ENCODE data around the gene RPN2.

RPN2 gene

DNA sequence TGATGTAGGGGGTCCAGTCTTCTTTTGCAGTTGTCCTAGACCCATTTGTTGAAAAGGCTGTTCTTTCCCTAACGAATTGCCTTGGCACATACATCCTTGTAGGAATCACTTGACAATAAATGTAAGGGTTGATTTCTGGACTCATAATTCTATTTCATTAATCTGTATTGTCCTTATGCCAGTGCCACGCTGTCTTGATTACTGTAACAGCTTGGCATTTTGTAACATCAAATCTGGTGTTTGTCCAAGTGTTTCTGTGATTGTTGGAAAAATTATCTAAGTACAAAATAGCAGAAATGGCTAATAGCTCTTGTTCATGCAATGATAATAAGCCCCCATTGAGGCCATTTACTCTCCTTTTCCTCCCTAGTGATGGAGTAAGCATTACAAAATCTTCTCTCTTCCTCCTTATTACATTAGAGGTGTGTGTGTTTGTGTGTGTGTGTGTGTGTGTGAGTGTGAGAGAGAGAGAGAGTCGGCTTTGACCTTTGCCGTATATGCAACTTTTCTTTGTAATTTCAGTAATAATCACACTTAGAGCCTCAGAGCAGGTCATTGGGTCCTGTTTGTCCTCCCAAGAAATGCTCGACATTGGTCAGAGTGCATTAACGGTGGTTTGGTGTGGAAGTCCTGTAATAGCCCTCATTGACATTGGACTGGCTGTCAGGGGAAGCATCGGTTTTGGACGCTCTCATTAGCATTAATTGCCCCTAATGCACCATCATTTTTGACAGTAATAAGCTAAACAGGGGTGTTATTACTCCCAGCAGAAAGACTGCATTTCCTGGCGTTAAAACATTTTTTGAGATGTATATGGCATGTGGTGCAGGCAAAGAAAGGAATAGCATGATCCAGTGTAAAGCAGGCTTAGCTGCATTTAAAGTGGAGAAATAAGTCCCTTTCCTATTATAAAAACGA lies 40.9 kb downstream of the RPN2 start:
- DNase-seq = no peak

DNA sequence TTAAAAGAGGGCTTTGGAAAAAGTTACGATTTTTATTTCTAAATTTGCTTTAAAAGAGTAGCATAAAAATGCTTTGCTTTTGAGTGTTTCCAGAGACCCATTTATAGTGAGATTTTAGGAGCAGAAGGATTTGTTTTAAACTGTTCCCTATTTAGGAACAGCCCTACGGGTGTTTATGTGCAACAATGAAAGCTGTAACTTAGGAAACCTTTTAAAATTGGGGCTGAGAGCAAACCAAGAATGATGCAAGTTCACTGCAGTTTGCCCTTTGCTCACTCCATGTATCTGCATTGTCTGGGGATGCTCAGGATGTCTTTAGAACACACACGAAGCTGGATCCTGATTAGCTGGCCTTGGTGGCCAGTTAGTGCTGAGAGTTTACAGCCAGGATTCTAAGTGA lies 41.6 kb downstream of the RPN2 start:
- no peak for DNase-seq

DNA sequence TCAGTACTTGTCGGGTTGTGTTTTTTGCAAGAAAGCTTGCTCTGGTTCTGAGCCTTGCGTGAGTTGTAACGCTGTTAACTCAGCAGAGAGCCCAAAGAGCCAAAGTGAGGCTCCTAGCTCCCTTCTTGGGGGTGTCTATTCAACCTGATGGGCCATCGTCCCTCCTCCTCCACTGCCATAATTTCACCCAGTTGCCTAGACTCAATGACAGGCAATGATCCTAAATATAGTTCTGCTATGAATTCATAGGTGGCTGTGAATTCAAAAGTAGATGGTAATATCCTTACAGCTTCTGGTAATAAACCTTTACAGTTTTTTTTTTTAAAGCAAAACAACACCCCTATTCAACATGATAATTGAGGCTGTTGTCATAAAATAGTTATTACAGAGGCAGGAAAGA lies 43.0 kb downstream of the RPN2 start:
- DNase-seq = no peak

DNA sequence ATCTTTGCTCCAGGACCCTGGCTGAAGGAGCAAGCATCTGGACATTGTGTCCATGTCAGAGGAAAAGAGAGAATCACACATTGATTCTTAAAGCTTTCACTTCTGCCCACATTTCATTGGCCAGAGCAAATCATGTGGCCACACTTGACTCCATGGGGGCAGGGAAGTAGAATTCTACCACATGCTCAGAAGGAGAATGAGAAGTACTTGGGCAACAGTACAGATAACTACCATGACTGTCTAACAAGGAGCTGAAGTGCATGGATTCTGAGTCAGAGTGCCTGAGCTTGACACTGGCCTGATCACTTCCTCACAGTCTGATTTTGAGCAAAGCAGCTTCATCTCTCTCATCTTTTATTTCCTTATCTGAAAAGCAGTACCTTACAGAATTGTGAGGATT lies 43.9 kb downstream of the RPN2 start:
- no peak for DNase-seq

DNA sequence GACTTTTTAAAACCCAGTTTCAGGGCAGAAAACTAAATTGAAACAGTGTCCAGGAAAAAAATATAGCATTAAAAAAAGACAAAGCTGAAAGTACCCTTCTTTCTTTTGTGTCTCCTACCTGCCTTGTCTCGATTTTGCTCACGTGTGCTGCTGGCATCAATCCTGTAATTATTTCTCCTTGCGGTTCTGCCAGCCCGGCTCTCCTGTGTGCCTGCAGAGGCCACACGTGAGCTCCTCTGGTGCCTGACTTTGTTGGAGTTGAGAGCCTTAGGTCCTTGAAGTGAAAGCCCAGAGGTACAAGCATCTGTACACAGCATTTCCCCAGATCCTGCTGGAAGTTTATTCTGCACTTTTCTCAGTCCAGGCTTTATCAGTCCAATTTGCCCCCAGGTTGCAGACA lies 46.0 kb downstream of the RPN2 start:
- no peak for DNase-seq

DNA sequence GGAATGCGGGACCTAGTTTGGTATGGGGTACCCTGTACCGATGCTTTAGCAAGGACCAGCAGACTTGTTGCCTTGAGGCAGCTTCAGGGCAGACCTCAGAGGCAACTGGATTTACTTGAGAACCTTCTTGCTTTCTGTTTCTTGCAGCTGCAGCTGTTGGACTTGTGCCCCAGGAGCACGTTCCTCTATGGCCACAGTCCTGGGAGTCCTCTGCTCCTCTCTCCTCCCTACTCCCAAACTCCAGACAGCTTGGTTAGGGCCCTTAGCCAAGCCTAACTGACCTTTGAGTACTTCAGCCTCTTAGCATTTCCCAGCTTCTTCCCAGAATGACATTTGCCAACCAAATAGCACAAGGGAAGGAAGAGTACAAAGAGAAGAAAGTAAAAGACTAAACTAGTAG lies 47.8 kb downstream of the RPN2 start:
- DNase-seq = no peak

DNA sequence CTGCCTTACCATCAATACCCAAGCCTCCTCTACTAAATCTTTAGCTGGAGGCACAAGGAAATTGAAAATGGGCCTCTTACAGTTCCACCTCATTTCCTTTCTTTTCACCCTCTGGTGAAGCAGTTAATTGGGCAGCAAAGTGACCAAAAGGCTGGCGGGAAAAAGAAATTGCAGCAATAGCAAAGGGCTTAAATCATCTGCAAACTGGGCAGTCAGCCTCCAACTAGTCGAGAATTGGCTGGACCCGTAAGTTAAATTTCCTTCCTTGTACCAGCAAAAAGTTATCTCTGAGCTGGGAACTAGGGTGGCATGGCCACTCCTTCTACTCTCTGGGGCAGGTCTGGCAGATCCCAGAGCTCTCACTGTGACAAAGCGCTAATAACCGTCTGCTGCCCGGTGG lies 49.0 kb downstream of the RPN2 start:
- no peak for DNase-seq

DNA sequence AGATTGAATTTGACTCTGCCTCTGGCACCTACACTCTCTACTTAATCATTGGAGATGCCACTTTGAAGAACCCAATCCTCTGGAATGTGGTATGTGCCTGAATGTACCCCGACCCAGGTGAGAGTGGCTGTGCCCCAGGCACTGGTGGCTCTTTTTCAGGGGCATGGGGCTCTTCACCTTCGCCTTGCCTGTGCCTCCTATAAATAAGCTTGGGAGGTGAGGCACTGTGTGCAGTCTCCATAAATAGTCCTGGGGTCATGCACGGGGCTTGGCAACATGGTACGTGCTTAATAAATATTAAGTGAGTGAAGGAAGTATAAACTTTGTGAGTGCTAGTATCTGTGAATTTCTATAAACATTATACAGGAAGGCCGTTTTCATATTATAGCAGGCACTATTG lies 49.5 kb downstream of the RPN2 start:
- DNase-seq = no peak

DNA sequence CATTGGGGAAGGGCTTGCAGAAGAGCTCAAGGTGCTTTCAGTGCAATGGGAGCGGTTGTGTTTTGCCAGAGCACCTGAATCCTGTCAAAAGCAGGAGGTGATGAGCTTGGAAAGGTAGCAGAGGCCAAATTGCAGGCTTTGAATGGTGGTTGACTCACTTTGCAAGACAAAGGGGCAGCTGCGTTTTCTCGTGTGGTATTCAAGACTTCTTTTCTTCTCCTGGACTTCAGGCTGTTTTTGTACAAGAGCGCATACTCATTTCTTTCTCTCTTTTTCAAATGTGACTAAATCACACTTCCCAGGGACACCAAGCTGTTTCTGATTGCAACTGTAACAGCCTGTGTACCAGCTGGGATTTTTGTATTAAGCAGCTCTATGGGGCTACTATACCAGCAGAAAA lies 50.2 kb downstream of the RPN2 start:
- no peak for DNase-seq

DNA sequence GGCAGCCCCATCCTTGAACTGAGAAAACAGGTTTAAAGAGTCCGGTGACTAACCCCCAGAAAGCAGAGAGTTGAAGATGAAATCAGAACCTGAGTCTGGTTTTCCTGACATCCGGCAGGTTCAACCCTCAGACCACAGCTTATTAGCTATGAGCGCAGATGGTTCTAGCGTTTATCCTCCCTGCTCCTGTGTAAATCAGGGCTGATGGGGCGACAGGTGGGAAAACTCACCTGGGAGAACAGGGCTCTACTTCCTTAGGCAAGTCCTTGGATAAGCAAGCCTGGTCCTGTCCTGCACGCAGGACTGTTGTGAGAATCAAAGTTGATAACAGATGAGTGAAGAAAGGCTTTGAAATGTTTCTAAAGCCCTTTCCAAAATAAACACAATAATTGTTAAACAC lies 51.1 kb downstream of the RPN2 start:
- DNase-seq = no peak

DNA sequence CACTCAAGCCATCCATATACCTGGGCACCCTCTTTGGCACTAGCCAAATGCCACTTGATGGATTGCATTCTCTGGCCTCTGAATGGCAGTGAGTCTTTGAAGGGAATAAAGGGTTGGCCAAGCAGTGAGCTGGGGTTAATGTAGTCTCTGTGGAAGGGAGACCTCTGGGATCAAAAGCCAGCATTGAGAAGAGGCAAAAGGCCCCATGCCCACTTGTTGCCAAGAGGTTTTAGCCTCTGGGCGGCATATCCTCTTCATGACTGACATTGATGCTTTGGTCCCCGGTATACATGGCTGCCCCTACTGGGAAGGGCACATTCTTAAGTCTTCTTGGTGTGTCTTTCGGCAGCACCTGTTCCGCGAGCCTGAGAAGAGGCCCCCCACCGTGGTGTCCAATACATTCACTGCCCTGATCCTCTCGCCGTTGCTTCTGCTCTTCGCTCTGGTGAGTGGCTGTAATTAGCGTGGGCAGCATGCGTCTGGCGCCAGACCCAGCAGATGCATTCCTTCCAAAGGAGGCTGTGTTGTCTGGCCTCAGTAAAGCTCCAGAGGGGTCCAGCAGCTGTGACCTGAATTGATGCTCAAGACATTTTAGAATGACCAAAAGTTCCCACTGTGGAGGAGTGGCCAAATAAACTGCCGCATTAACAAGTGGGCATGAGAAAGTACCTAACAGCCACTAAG lies 53.0 kb downstream of the RPN2 start:
- DNase-seq = peak; percentile 54

DNA sequence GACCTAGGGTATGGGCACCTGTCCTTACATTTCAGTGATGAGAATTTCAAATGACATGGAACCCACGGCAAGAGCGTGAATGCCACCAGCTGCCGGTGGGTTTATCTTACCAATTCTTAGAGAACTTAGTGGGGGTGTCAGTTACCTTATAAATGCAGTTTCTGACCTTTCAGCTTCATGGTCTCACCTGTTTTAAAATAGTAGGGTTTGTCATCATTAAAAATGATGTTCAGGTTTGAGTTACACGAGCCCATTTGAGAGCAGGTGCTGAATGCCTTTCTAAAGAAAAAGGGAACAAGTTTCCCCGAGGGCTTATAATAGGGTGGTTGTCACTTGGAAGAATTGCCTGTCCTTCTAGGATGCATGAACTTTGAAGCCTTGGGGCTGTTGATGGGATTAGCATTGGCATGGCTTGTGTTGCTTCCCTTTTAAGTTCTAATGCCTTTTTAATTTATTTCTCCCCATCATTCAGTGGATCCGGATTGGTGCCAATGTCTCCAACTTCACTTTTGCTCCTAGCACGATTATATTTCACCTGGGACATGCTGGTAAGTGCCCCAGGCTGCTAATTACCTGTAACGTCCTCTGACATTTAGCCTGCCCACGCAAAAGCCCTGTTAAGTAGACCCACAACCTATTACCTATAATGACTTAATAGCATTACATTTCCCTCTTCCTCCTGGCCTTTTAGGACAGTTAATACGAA lies 54.6 kb downstream of the RPN2 start:
- no peak for DNase-seq

DNA sequence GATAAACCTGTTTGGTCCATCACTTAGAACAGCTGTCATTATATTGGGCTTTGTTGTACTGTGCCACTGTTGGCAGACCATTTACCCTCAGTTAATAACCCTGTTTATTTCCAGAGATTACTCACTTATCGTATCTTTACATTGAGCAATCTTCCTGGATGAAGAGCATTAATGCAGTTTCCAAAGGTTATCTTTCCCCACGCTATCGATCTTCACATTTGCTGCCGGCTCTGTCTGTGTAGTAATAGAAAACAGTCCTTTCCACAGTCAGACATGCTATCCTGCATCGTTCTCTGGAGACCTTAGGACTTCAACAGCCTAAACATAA lies 55.1 kb downstream of the RPN2 start:
- no peak for DNase-seq

DNA sequence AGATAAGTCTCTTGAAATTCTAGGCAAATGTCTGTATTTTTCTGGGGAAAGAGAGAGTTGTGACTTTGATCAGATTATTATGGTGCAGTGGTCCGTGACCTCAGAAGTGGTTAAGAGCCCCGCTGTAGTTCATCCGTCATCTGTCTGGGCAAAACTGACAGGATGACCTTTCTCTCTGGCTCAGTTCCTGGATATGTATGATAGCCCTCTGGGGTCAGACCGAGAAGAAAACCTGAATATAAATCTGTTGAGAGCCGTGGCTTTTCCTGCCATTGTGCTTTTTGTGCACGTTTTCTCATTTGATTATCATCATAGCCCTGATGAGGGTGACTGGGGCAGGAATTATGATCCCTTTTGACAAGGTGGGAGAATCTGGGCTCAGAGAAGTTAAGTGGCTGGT lies 55.9 kb downstream of the RPN2 start:
- no peak for DNase-seq

DNA sequence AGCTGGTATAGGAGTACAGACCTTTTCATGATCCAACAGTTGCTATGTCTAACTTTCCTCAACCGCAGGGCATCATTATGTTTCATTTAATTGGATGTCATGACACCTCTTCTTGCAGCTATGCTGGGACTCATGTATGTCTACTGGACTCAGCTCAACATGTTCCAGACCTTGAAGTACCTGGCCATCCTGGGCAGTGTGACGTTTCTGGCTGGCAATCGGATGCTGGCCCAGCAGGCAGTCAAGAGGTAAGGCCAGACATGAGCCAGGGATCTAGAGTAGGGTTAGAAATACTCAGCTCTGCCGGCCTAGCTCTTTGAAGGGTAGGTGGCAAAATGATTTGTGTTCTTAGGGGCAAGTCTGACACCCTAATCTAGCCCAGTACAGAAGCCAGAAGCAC lies 57.3 kb downstream of the RPN2 start:
- DNase-seq = no peak

DNA sequence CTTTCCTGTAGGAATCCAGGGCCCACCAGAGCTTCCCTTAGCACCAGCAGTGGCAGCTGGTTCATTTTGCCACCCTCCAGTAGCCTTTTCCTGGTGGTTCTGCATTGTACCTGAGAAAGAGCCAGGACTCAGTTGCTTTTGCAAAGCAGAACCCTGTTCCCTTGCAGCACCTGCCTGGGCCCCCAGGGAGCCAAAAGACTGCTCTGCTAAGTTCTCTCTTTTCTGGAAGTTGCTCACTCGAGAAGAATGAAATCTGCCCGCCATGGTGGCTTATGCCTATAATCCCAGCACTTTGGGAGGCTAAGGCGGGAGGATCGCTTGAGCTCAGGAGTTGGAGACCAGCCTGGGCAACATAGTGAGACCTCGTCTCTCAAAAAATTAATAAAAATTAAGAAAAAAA lies 58.5 kb downstream of the RPN2 start:
- DNase-seq = no peak

DNA sequence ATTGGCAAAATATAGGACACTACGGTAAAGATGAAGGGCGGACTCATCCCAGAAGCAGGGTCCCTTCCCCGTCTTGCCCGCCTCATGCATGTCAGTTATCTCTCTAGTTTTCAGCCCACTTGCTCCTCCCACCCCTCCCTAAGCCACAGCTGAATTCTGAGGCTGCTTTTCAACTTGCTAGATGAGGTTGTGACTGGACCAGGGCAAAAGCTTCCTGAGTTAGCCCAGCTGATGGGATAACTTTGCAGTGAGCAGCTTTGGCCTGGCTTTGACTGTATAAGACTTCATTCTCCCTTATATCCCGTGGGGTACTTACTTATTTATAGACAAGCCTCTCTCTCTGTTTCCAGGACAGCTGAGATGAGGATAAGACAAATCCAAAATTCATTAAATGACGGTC lies 59.3 kb downstream of the RPN2 start:
- DNase-seq = no peak

DNA sequence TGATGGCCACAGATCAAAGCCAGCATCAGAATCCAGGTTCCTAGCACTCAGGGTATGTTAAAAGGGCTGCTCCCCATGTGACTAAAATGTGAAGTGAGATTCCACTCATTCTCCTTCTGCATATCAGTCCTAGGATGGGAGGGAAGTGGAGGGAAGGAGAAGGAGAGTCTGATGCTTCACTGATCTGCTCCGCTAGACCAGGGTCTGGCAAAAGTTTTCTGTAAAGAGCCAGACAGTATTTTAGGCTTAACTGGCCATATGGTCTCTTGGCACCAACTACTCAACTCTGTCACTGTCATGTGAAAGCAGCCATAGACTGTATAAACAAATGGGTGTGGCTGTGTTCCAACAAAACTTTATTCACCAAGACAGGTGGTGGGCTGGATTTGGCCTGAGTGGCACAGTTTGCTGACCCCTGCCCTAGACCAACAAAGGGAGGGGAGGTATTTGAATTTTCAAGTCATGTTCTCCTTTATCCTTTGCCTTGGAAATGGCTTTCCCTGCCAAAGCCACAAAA lies 59.9 kb downstream of the RPN2 start:
- DNase-seq = no peak

DNA sequence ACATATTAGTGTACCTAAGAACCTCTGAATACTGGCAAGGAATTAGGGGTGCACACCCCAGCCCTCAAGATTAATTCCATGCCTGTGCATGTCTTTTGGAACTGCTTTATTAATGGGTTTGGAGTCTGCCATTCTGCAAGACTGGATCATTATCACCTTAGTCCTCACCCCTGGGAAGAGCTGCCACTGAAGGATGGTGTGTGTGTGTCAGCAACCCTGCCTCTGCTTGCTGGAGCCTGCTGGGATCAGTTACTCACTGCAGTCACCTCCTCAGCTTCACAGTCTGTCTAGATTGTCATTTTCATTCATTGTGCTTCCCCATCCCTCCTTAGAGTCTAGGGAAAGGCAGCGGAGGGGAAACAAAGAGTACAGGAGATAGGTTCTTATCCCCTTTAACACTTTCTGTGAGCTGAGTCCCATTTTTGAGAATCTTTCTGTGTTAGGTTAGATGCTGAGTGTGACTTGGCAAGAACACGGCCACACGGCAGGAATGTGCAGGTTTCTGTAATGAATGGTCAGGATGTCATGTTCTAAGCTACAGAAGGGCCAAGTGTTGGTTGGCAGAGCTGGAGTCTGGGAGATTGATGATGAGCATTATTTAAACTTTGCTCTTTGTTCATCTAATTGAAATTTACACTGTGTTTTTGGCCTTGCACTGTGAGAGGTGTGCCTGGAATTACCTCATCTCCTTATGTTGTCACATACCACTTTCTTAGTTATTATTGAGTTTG lies 61.4 kb downstream of the RPN2 start:
- DNase-seq = no peak

DNA sequence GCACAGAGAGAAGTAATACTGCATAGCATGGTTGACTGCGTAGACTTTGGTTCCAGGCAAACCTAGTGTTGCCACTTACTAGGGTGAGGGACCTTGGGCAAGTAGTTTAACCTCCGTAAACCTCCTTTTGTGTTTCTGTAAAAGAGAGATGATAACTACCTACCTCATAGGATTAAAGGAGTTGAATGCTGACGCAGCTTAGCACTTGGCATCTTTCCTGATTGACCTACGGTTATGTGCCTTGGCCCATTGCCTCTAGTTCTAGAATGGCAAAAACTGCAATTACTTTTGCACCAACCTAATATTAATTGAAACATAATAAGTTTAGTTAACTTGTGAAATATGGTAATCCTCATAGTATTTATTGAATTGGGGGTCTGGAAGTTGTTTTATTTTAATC lies 63.4 kb downstream of the RPN2 start:
- no peak for DNase-seq

DNA sequence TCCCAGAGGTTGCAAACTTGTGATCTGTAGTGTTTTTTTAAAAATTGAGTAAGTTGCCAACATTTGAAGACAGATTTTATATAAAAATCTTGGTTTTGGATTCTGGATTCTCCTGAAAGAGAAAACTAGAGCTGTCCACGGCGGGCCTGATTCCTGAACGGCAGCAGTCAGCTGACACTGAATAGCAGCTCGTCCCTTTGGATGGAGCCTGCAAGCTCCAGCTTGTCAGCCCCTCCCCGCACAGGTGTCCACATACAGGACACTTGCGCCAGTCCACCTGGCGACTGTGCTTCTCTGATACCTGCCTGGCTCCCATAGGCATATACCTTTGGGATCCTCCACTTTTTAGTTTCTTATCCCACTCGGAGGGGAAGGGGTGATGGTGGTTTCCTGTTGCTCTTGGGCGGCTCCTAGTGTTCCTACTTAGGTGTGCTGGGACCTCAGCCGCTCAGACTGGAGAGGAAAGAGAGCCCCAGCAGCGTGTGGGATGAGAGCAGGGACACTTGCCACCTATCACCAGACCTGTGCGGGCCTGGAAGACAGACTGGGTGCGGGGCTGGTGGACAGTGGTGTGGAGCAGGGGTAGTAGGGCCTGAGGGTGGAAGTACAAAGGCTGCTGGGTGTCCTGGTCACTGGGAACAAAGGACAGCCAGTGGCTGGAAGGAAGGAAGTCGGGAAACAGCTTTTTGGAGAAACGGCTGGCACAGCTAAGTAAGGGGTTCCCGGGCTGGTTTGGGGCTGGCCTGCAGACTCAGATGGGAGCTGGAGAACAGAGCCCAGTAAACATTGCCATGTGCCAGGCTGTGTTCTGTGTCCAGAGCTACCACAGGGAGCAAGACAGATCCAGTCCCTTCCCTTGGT lies 64.2 kb downstream of the RPN2 start:
- DNase-seq = no peak

DNA sequence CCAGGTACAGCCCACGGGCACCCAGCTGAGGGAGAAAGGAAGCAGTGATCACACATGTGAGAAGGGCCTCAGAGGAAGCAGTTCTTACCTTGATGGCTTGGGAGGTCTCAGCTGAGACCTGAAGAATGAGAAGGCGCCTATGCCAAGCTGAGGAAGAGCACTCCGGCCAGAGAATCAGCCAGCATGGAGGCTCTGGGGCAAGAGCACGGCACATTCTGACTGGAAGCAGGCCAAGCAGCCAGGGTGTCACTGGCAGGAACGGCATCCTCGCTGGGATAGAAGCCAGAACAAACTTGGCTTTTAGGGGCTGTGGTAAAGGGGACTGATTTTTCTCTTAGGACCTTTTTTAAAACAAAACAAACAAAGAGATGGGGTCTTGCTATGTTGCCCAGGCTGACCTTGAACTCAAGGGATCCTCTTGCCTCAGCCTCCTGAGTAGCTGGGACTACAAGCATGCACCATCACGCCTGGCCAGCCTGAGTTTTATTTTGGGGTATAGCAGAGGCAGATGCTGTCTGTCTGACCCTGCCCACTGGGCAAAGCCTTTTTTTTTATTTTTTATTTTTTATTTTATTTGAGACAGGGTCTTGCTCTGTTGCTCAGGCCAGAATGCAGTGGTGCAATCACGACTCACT lies 64.9 kb downstream of the RPN2 start:
- DNase-seq = no peak
